Subcutaneous adipose tissue (tissue), 4 donors: ENCODE data around the gene MAST3. TPM values are rescaled to one million over a fixed set of nuclear protein-coding genes. Genes with fewer than 3 reads are reported as not detected.

Experiments
- total RNA-seq, 4 donors: library from RNA; depleted of rRNA; stranded (reverse); fragments of >200 nt; gene quantifications; one replicate each; pipeline ENCODE4 v1.1.0, GENCODE V29; 2016
- TF ChIP-seq, protein P1 (sequence below): fragments of 450-650 bp; IDR thresholded peaks from one replicate; pipeline ENCODE4 v1.5.1; 2016; ENCODE audit warnings: low read depth, mild to moderate bottlenecking, control low read depth, antibody characterized with exemption, moderate library complexity

MAST3 gene
- total RNA-seq, 4 donors from 2014 or later: 5.1 to 12.2 (median 6.8) TPM

DNA sequence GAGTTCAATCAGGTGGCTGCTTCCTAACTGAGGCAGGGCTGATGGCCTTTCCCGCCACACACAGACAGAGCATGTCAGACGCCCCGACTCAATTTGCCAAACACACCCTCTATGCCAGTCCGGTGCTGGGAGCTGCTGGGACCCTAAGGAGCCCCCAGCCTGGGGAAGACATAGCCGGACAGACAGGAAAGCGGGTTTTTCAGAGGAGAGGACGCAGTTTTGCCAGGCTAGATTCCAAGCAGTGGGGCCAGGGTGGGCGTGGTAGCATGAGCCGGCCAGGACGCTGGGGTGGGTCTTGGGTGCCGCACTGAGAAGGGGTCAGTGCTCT, 19.8 kb downstream of the MAST3 start:
- TF ChIP-seq, protein P1, sequence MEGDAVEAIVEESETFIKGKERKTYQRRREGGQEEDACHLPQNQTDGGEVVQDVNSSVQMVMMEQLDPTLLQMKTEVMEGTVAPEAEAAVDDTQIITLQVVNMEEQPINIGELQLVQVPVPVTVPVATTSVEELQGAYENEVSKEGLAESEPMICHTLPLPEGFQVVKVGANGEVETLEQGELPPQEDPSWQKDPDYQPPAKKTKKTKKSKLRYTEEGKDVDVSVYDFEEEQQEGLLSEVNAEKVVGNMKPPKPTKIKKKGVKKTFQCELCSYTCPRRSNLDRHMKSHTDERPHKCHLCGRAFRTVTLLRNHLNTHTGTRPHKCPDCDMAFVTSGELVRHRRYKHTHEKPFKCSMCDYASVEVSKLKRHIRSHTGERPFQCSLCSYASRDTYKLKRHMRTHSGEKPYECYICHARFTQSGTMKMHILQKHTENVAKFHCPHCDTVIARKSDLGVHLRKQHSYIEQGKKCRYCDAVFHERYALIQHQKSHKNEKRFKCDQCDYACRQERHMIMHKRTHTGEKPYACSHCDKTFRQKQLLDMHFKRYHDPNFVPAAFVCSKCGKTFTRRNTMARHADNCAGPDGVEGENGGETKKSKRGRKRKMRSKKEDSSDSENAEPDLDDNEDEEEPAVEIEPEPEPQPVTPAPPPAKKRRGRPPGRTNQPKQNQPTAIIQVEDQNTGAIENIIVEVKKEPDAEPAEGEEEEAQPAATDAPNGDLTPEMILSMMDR: no peak

- TF ChIP-seq, protein P1: no peak
These were observed 20.3 kb downstream of the MAST3 start for GRCh38 chr19:18117692-18118378.

DNA sequence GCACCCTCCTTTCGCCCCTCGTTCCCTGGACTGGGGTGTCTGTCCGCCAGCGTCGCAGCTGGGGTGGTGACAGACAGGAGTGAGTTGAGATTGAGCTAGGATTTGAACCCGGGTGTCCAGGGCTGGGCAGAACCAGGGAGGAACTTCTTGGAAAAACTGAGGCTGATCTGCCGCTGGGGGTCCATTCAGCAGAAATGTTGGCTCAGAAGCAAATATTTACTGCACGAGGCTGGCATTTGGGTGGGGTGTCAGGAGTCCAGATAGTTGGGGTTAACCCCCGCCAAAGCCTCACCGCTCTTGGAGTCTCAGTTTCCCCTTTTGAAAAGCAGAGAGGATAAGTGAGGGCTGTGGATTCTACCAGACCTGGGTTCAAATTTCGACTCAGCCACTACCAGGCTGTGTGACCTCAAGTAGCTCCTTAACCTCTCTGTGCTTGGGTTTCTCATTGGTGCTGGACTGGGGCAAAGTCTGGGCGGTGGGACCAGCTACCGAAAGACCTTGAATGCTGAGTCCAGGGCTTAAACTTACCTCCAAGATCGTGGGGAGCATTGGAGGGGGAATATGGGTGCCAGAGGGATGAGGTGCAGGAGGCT, 20.9 kb downstream of the MAST3 start:
- TF ChIP-seq, protein P1: no peak

- TF ChIP-seq, protein P1: no peak
These were observed 21.6 kb downstream of the MAST3 start for GRCh38 chr19:18119013-18119716.

GRCh38 chr19:18119717-18120105, 22.1 kb downstream of the MAST3 start:
- TF ChIP-seq, protein P1: no peak

DNA sequence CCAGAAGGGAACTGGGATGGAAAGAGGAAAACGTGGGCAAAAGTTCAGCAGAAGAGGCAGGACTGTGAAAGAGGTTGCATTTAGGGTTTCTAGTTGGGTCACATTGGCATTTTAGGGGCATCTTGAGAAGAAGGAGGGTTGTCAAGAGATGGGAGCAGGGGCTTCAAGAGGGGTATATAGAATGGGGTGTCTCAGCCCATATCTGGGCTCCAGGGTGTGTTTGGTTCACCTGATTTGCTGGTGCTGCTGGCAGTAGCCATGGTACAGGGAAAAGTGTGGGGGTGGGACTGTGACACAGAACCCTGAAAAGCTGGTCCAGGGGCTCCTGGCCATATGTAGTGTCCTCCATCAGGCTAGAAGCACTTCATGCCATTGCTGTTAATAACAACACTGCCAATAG, 22.5 kb downstream of the MAST3 start:
- TF ChIP-seq, protein P1: no peak

DNA sequence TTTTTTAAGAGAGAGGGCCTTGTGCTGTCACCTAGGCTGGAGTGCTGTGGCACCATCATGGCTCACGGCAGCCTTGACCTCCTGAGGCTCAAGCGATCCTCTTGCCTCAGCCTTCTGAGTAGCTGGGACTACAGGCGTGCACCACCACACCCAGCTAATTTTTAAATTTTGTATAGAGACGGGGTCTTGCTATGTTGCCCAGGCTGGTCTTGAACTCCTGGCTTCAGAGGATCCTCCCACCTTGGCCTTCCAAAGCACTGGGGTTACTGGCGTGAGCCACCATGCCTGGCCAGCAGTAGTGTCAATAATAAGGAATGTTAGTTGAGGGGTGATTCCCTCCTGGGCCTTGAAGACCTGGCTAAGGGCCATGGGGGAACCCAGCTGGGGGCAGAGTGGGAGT, 23.6 kb downstream of the MAST3 start:
- TF ChIP-seq, protein P1: no peak
